Measurements from ENCODE around the gene PLCB1. TPM values are rescaled to one million over a fixed set of nuclear protein-coding genes. Genes with fewer than 3 reads are reported as not detected.
A peak's percentile ranks its signal among the peaks of the same experiment; 100 is the strongest.

The PLCB1 gene
- total and polyA plus RNA-seq, 2 experiments from 2014 or later: 8.0 to 17.6 TPM

- no peak for DNase-seq (ENCODE audit: low read depth in 1 of 2, low spot score in 1 of 2)
- no peaks in the 10 kb centered on the region for H3K36me3 ChIP-seq
- TF ChIP-seq CTCF (IDR thresholded peaks at IDR 0.05; ENCODE audit: low read depth, low read length): no peak
- no peaks in the 10 kb centered on the region for H3K27me3 ChIP-seq
- no peaks in the 10 kb centered on the region for H3K9me3 ChIP-seq (ENCODE audit: low read depth)
- H3K4me3 ChIP-seq: no peak overlapping the region
- H3K27ac ChIP-seq: no peak overlapping the region
- H3K4me1 ChIP-seq (ENCODE audit: low read depth): no peaks in the 10 kb centered on the region
These were observed 164.5 kb downstream of the PLCB1 start for GRCh38 chr20:8296536-8296935.

GRCh38 chr20:8298426-8299043 lies 166.5 kb downstream of the PLCB1 start:
- Histone ChIP-seq H3K27ac (no peak overlapping the region), H3K9me3 (ENCODE audit: low read depth) (no peaks in the 10 kb centered on the region), H3K4me1 (ENCODE audit: low read depth) (peaks cover 3% of the 10 kb centered on the region), H3K4me3 (no peak overlapping the region), H3K27me3 (no peaks in the 10 kb centered on the region), H3K36me3 (no peaks in the 10 kb centered on the region)
- TF ChIP-seq CTCF (IDR thresholded peaks at IDR 0.05; ENCODE audit: low read depth, low read length): no peak
- DNase-seq (ENCODE audit: low read depth in 1 of 2, low spot score in 1 of 2): no peak

GRCh38 chr20:8299921-8300320 lies 167.9 kb downstream of the PLCB1 start:
- Histone ChIP-seq H3K4me3 (no peak overlapping the region), H3K27me3 (no peaks in the 10 kb centered on the region), H3K4me1 (ENCODE audit: low read depth) (peaks cover 4% of the 10 kb centered on the region), H3K9me3 (ENCODE audit: low read depth) (no peaks in the 10 kb centered on the region), H3K36me3 (no peaks in the 10 kb centered on the region), H3K27ac (no peak overlapping the region)
- DNase-seq (ENCODE audit: low read depth in 1 of 2, low spot score in 1 of 2): peak in 1 of 2 donors; percentile 17
- TF ChIP-seq CTCF (IDR thresholded peaks at IDR 0.05; ENCODE audit: low read depth, low read length): no peak

- Histone ChIP-seq H3K27me3 (no peaks in the 10 kb centered on the region), H3K27ac (no peak overlapping the region), H3K4me3 (no peak overlapping the region), H3K9me3 (ENCODE audit: low read depth) (no peaks in the 10 kb centered on the region), H3K36me3 (no peaks in the 10 kb centered on the region), H3K4me1 (ENCODE audit: low read depth) (peaks cover 4% of the 10 kb centered on the region)
- DNase-seq (ENCODE audit: low read depth in 1 of 2, low spot score in 1 of 2): peak in 1 of 2 donors; percentile 48
- TF ChIP-seq CTCF (IDR thresholded peaks at IDR 0.05; ENCODE audit: low read depth, low read length): no peak
These were observed 169.6 kb downstream of the PLCB1 start for GRCh38 chr20:8301655-8302054.

- Histone ChIP-seq H3K9me3 (ENCODE audit: low read depth) (no peaks in the 10 kb centered on the region), H3K4me1 (ENCODE audit: low read depth) (peaks cover 4% of the 10 kb centered on the region), H3K36me3 (no peaks in the 10 kb centered on the region), H3K27ac (no peak overlapping the region), H3K4me3 (no peak overlapping the region), H3K27me3 (no peaks in the 10 kb centered on the region)
- DNase-seq (ENCODE audit: low read depth in 1 of 2, low spot score in 1 of 2): no peak
- TF ChIP-seq CTCF (IDR thresholded peaks at IDR 0.05; ENCODE audit: low read depth, low read length): no peak
These were observed 171.6 kb downstream of the PLCB1 start for GRCh38 chr20:8303651-8304050.
